Trophoblast cell (in vitro differentiated cells and primary cell): ENCODE results near the gene GALNTL6.

Experiments used
- DNase-seq, 2 donors: peaks; one replicate each; pipeline ENCODE4 v3.0.0-alpha.2; 2016
- H2AFZ ChIP-seq: 2 replicates; pipeline ENCODE4 v1.6.1; 2013; ENCODE audit warnings: low read length, moderate library complexity, mild to moderate bottlenecking; ENCODE audit not compliant: insufficient read depth, poor library complexity
- H2AK5ac ChIP-seq: 2 replicates; pipeline ENCODE4 v1.6.1; 2013; ENCODE audit warnings: mild to moderate bottlenecking, low read length
- H2BK120ac ChIP-seq: 2 replicates; pipeline ENCODE4 v1.6.1; 2013; ENCODE audit warnings: low read length, mild to moderate bottlenecking, moderate library complexity; ENCODE audit not compliant: insufficient read depth, poor library complexity
- H2BK12ac ChIP-seq: 2 replicates; pipeline ENCODE4 v1.6.1; 2013; ENCODE audit warnings: mild to moderate bottlenecking, low read length, moderate library complexity
- H2BK5ac ChIP-seq: 2 replicates; pipeline ENCODE4 v1.6.1; 2013; ENCODE audit warnings: low read length, low read depth, moderate library complexity, mild to moderate bottlenecking; ENCODE audit not compliant: poor library complexity
- H3K14ac ChIP-seq: 2 replicates; pipeline ENCODE4 v1.6.1; 2013; ENCODE audit warnings: mild to moderate bottlenecking, low read length
- H3K18ac ChIP-seq: 2 replicates; pipeline ENCODE4 v1.6.1; 2013; ENCODE audit warnings: mild to moderate bottlenecking, low read length
- H3K23ac ChIP-seq: 2 replicates; pipeline ENCODE4 v1.6.1; 2013; ENCODE audit warnings: low read length
- H3K27ac ChIP-seq: 2 replicates; pipeline ENCODE4 v1.5.1; 2013; ENCODE audit warnings: low read depth, mild to moderate bottlenecking, inconsistent platforms, low read length, moderate library complexity
- H3K27me3 ChIP-seq: 2 replicates; pipeline ENCODE4 v1.6.1; 2013; ENCODE audit warnings: inconsistent platforms, mild to moderate bottlenecking, low read length, moderate library complexity; ENCODE audit not compliant: insufficient read depth
- H3K36me3 ChIP-seq, 2 experiments: 1 replicate in 1 of 2; 2 replicates in 1 of 2; pipeline ENCODE4 v1.6.1; 2013; ENCODE audit warnings: low read length in 2 of 2, mild to moderate bottlenecking in 2 of 2, moderate library complexity in 1 of 2; ENCODE audit not compliant: insufficient read depth in 2 of 2, control insufficient read depth in 1 of 2
- H3K4ac ChIP-seq: 2 replicates; pipeline ENCODE4 v1.6.1; 2013; ENCODE audit warnings: low read depth, mild to moderate bottlenecking, low read length, moderate library complexity
- H3K4me1 ChIP-seq, 2 experiments: 1 replicate in 1 of 2; 2 replicates in 1 of 2; pipeline ENCODE4 v1.6.1; 2013; ENCODE audit warnings: low read length in 2 of 2, mild to moderate bottlenecking in 2 of 2, moderate library complexity in 1 of 2; ENCODE audit not compliant: insufficient read depth in 2 of 2, control insufficient read depth in 1 of 2
- H3K4me2 ChIP-seq: 2 replicates; pipeline ENCODE4 v1.6.1; 2013; ENCODE audit warnings: inconsistent platforms, mild to moderate bottlenecking, low read length, moderate library complexity
- H3K4me3 ChIP-seq: 2 replicates; pipeline ENCODE4 v1.5.1; 2013; ENCODE audit warnings: mild to moderate bottlenecking, low read depth, low read length, inconsistent platforms
- H3K79me1 ChIP-seq: one replicate; pipeline ENCODE4 v1.6.1; 2013; ENCODE audit warnings: low read length
- H3K79me2 ChIP-seq: 2 replicates; pipeline ENCODE4 v1.6.1; 2013; ENCODE audit warnings: low read length, mild to moderate bottlenecking; ENCODE audit not compliant: control insufficient read depth, insufficient read depth, poor library complexity
- H3K9ac ChIP-seq: 2 replicates; pipeline ENCODE4 v1.6.1; 2013; ENCODE audit warnings: mild to moderate bottlenecking, low read length
- H3K9me3 ChIP-seq: 2 replicates; pipeline ENCODE4 v1.6.1; 2013; ENCODE audit warnings: low read depth, mild to moderate bottlenecking, control low read depth, inconsistent platforms, low read length; ENCODE audit not compliant: insufficient read depth
- H4K12ac ChIP-seq: 2 replicates; pipeline ENCODE4 v1.6.1; 2013; ENCODE audit warnings: low read depth, mild to moderate bottlenecking, low read length, moderate library complexity
- H4K8ac ChIP-seq: 2 replicates; pipeline ENCODE4 v1.6.1; 2013; ENCODE audit warnings: low read depth, mild to moderate bottlenecking, low read length, moderate library complexity
- H4K91ac ChIP-seq: one replicate; pipeline ENCODE4 v1.6.1; 2013; ENCODE audit warnings: low read depth, mild to moderate bottlenecking, low read length, moderate library complexity
- WGBS: extraction: QIAGEN DNeasy Blood & Tissue Kit; methylation state at CpG from one replicate; pipeline ENCODE4 v1.1.7; 2013; ENCODE audit warnings: missing lambda C conversion rate; ENCODE audit not compliant: insufficient read length, insufficient coverage; ENCODE audit errors: extremely low coverage; 5-methylcytosine and 5-hydroxymethylcytosine counted together

The GALNTL6 gene

GRCh38 chr4:172978848-172979247 is 1165.6 kb downstream of the GALNTL6 start:
- H3K4me1 ChIP-seq, result no peaks in the 10 kb centered on the region
- no peak overlapping the region for H3K18ac ChIP-seq
- no peak overlapping the region for H3K4ac ChIP-seq
- H2AFZ ChIP-seq, result no peak overlapping the region
- no peak overlapping the region for H3K23ac ChIP-seq
- no CpG with 5 or more reads among the region's 4 CpGs for WGBS
- no peak overlapping the region for H4K8ac ChIP-seq
- DNase-seq, result no peak
- H2BK5ac ChIP-seq, result no peak overlapping the region
- no peak overlapping the region for H2BK12ac ChIP-seq
- H3K79me2 ChIP-seq, result no peaks in the 10 kb centered on the region
- no peak overlapping the region for H3K14ac ChIP-seq
- no peak overlapping the region for H2BK120ac ChIP-seq
- no peak overlapping the region for H3K27ac ChIP-seq
- H3K36me3 ChIP-seq, result no peaks in the 10 kb centered on the region
- H3K9me3 ChIP-seq, result no peaks in the 10 kb centered on the region
- H3K79me1 ChIP-seq, result no peaks in the 10 kb centered on the region
- H3K27me3 ChIP-seq, result no peaks in the 10 kb centered on the region
- H3K4me2 ChIP-seq, result no peak overlapping the region
- no peak overlapping the region for H4K12ac ChIP-seq
- no peak overlapping the region for H4K91ac ChIP-seq
- no peak overlapping the region for H3K4me3 ChIP-seq
- H2AK5ac ChIP-seq, result no peak overlapping the region
- H3K9ac ChIP-seq, result no peak overlapping the region

DNA sequence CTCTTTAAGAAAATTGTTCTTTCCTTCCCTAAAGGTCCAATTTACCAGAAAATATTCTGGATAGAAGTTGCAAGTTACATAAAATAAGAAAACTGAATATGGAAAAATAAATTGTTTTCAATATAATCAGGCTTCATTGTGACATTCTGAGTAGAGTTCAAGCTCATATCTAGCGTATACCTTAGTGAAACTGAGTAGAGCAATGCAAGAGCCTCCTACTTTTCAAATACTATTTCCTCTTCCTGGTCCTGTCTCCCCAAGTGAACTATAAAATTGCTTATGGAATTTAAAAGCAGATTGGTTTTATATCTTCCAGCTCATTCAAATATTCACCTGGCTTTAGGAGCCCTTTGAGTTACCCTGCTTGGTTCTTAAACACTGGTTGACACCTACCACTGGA is 1166.1 kb downstream of the GALNTL6 start:
- Histone ChIP-seq H3K27ac (no peak overlapping the region), H2AK5ac (no peak overlapping the region), H3K9me3 (no peaks in the 10 kb centered on the region), H4K8ac (no peak overlapping the region), H4K91ac (no peak overlapping the region), H3K79me1 (no peaks in the 10 kb centered on the region), H2AFZ (no peak overlapping the region), H3K18ac (no peak overlapping the region), H2BK120ac (no peak overlapping the region), H3K36me3 (no peaks in the 10 kb centered on the region), H3K14ac (no peak overlapping the region), H3K79me2 (no peaks in the 10 kb centered on the region), H3K4me1 (no peaks in the 10 kb centered on the region), H3K27me3 (no peaks in the 10 kb centered on the region), H3K23ac (no peak overlapping the region), H3K4me3 (no peak overlapping the region), H3K4me2 (no peak overlapping the region), H3K4ac (no peak overlapping the region), H2BK5ac (no peak overlapping the region), H2BK12ac (no peak overlapping the region), H4K12ac (no peak overlapping the region), H3K9ac (no peak overlapping the region)
- WGBS, result no CpG with 5 or more reads among the region's 1 CpG
- no peak for DNase-seq

DNA sequence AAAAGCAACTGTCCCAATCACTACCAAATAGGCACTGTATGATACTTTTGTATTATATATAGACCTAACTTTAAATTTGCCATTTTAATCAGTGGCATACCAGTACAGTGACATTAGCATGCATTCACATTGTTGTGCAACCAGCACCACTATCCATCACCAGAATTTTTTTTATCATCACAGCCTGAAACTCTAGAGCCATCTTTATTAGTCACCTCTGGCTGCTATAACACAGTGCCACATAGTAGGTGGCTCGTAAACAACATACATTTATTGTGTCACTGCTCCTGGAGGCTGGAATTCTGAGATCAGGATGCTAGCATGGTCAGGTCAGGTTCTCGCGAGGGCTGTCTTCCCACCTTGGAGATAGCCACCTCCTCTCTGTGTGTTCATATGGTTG is 1167.0 kb downstream of the GALNTL6 start:
- H4K12ac ChIP-seq, result no peak overlapping the region
- peak in 1 of 2 donors; percentile 37 for DNase-seq

GRCh38 chr4:172982151-172982590 is 1169.0 kb downstream of the GALNTL6 start:
- Histone ChIP-seq H3K4me3 (no peak overlapping the region), H4K91ac (no peak overlapping the region)
- WGBS, result no CpG with 5 or more reads among the region's 2 CpGs

More for the DNA sequence above, 1167.0 kb downstream of the GALNTL6 start:
- H4K8ac ChIP-seq, result no peak overlapping the region
- no peaks in the 10 kb centered on the region for H3K9me3 ChIP-seq
- no peak overlapping the region for H3K4me3 ChIP-seq
- no peak overlapping the region for H3K18ac ChIP-seq
- no peak overlapping the region for H3K4me2 ChIP-seq
- no peaks in the 10 kb centered on the region for H3K27me3 ChIP-seq
- H3K23ac ChIP-seq, result no peak overlapping the region
- no peak overlapping the region for H2BK12ac ChIP-seq
- no peak overlapping the region for H3K14ac ChIP-seq
- H3K79me2 ChIP-seq, result no peaks in the 10 kb centered on the region
- H3K79me1 ChIP-seq, result no peaks in the 10 kb centered on the region
- H2AK5ac ChIP-seq, result no peak overlapping the region
- no peak overlapping the region for H4K91ac ChIP-seq
- H3K27ac ChIP-seq, result no peak overlapping the region
- no peak overlapping the region for H3K4ac ChIP-seq
- no peak overlapping the region for H2BK5ac ChIP-seq
- no peak overlapping the region for H2AFZ ChIP-seq
- no peak overlapping the region for H3K9ac ChIP-seq
- H2BK120ac ChIP-seq, result no peak overlapping the region
- WGBS, result no CpG with 5 or more reads among the region's 3 CpGs
- no peaks in the 10 kb centered on the region for H3K36me3 ChIP-seq
- no peaks in the 10 kb centered on the region for H3K4me1 ChIP-seq

More at GRCh38 chr4:172982151-172982590, 1169.0 kb downstream of the GALNTL6 start:
- Histone ChIP-seq H3K27ac (no peak overlapping the region), H2BK5ac (no peak overlapping the region), H3K14ac (no peak overlapping the region), H3K18ac (no peak overlapping the region), H2AK5ac (no peak overlapping the region), H4K12ac (no peak overlapping the region), H3K4me2 (no peak overlapping the region), H3K27me3 (no peaks in the 10 kb centered on the region), H3K9me3 (no peaks in the 10 kb centered on the region), H4K8ac (no peak overlapping the region), H3K4me1 (no peaks in the 10 kb centered on the region), H2BK12ac (no peak overlapping the region), H2BK120ac (no peak overlapping the region), H3K4ac (no peak overlapping the region), H3K36me3 (no peaks in the 10 kb centered on the region), H2AFZ (no peak overlapping the region), H3K79me1 (no peaks in the 10 kb centered on the region), H3K79me2 (no peaks in the 10 kb centered on the region), H3K9ac (no peak overlapping the region), H3K23ac (no peak overlapping the region)
- peak; percentile 48 to 69 for DNase-seq
